Measurements from ENCODE around the gene FERMT1.
"Not testable (repeated sequence)": the region's sequence is repeated elsewhere in the genome, so short reads cannot be mapped to it uniquely, and the experiment has no call there.

The FERMT1 gene

GRCh38 chr20:6034134-6034969 lies 88.5 kb downstream of the FERMT1 start:
- no peak overlapping the region for H3K27ac ChIP-seq (replicated peaks)
- no peak for DNase-seq (ENCODE audit: low read depth in 1 of 2, low spot score in 1 of 2)
- no peaks in the 10 kb centered on the region for H3K27me3 ChIP-seq (ENCODE audit: insufficient read depth, poor library complexity, severe bottlenecking)
- no peak overlapping the region for H3K4me3 ChIP-seq (replicated peaks; ENCODE audit: insufficient read depth, low read length)
- TF ChIP-seq POLR2AphosphoS5 (IDR thresholded peaks at IDR 0.05; ENCODE audit: low read depth) (no peak), CTCF (IDR thresholded peaks at IDR 0.05; ENCODE audit: insufficient read depth, low read length) (no peak), GABPA (IDR thresholded peaks at IDR 0.05; ENCODE audit: low read depth) (no peak), REST (IDR thresholded peaks at IDR 0.05; ENCODE audit: insufficient replicate concordance, low read depth) (no peak), SPI1 (IDR thresholded peaks at IDR 0.05; ENCODE audit: borderline replicate concordance, low read depth) (no peak)

DNA sequence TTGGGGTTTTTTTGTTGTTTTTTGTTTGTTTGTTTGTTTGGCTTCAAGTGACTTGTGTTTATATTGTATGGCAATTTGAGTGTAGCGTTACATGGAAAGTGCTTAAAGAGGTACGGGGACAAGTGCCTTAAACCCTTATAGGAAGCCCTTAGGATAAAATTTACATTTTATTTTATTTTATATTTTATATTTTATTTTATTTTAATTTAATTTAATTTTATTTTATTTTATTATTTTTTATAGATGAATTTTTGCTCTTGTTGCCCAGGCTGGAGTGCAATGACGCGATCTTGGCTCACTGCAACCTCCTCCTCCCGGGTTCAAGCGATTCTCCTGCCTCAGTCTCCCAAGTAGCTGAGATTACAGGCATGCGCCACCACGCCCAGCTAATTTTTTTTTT lies 89.9 kb downstream of the FERMT1 start:
- not testable (repeated sequence) for H3K27ac ChIP-seq (replicated peaks); H3K27me3 ChIP-seq (ENCODE audit: insufficient read depth, poor library complexity, severe bottlenecking); H3K4me3 ChIP-seq (replicated peaks; ENCODE audit: insufficient read depth, low read length); DNase-seq (ENCODE audit: low read depth in 1 of 2, low spot score in 1 of 2)

- DNase-seq (ENCODE audit: low read depth in 1 of 2, low spot score in 1 of 2), result no peak
- Histone ChIP-seq H3K27ac (replicated peaks) (no peak overlapping the region), H3K27me3 (ENCODE audit: insufficient read depth, poor library complexity, severe bottlenecking) (no peaks in the 10 kb centered on the region), H3K4me3 (replicated peaks; ENCODE audit: insufficient read depth, low read length) (no peak overlapping the region)
- TF ChIP-seq REST (IDR thresholded peaks at IDR 0.05; ENCODE audit: insufficient replicate concordance, low read depth), result no peak
- no peak for TF ChIP-seq SPI1 (IDR thresholded peaks at IDR 0.05; ENCODE audit: borderline replicate concordance, low read depth)
- TF ChIP-seq CTCF (IDR thresholded peaks at IDR 0.05; ENCODE audit: insufficient read depth, low read length), result no peak
- no peak for TF ChIP-seq GABPA (IDR thresholded peaks at IDR 0.05; ENCODE audit: low read depth)
- TF ChIP-seq POLR2AphosphoS5 (IDR thresholded peaks at IDR 0.05; ENCODE audit: low read depth), result no peak
Observed at GRCh38 chr20:6030453-6031080, 92.3 kb downstream of the FERMT1 start.

DNA sequence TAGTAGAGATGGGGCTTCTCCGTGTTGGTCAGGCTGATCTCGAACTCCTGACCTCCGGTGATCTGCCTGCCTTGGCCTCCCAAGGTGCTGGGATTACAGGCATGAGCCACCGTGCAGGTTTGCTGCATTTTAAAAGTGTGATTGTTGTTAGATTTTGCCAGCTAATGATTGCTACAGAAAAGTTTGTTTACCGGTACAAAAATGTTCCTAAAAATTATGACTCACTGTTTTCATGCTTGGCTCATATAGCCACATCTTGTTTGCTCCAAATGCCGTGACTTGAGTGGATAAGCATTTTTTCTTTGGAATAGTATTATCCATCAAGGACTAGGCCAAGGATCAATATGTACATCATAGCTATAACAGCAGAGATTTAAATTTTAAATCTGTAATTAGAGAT lies 93.3 kb downstream of the FERMT1 start:
- Histone ChIP-seq H3K27me3 (ENCODE audit: insufficient read depth, poor library complexity, severe bottlenecking) (no peaks in the 10 kb centered on the region), H3K4me3 (replicated peaks; ENCODE audit: insufficient read depth, low read length) (no peak overlapping the region), H3K27ac (replicated peaks) (no peak overlapping the region)
- TF ChIP-seq POLR2AphosphoS5 (IDR thresholded peaks at IDR 0.05; ENCODE audit: low read depth) (no peak), CTCF (IDR thresholded peaks at IDR 0.05; ENCODE audit: insufficient read depth, low read length) (no peak), GABPA (IDR thresholded peaks at IDR 0.05; ENCODE audit: low read depth) (no peak), SPI1 (IDR thresholded peaks at IDR 0.05; ENCODE audit: borderline replicate concordance, low read depth) (no peak), REST (IDR thresholded peaks at IDR 0.05; ENCODE audit: insufficient replicate concordance, low read depth) (no peak)
- DNase-seq (ENCODE audit: low read depth in 1 of 2, low spot score in 1 of 2), result no peak

Data from HL-60 (cell line).